ENCODE measurements around the gene NONO.
A peak's percentile ranks its signal among the peaks of the same experiment; 100 is the strongest.
"Not testable (repeated sequence)": the region's sequence is repeated elsewhere in the genome, so short reads cannot be mapped to it uniquely, and the experiment has no call there.

The NONO gene

GRCh38 chrX:71269801-71270395, 13.5 kb upstream of the NONO start:
- Histone ChIP-seq H3K9me3 (no peaks in the 10 kb centered on the region), H3K27ac (no peak overlapping the region), H3K36me3 (no peaks in the 10 kb centered on the region), H3K4me3 (ENCODE audit: low read depth in 1 of 2, low read length in 1 of 2) (no peak overlapping the region), H3K4me1 (ENCODE audit: control insufficient read depth in 1 of 2, insufficient read depth in 1 of 2, low read depth in 1 of 2, low read length in 1 of 2) (no peaks in the 10 kb centered on the region), H3K27me3 (no peaks in the 10 kb centered on the region)
- TF ChIP-seq CTCF (IDR thresholded peaks at IDR 0.05), result no peak

- not testable (repeated sequence) for H3K27me3 ChIP-seq; H3K27ac ChIP-seq; H3K4me1 ChIP-seq (ENCODE audit: control insufficient read depth in 1 of 2, insufficient read depth in 1 of 2, low read depth in 1 of 2, low read length in 1 of 2); H3K4me3 ChIP-seq (ENCODE audit: low read depth in 1 of 2, low read length in 1 of 2); H3K9me3 ChIP-seq; H3K36me3 ChIP-seq
Observed at GRCh38 chrX:71272313-71272712, 11.1 kb upstream of the NONO start.

- not testable (repeated sequence) for H3K27ac ChIP-seq; H3K36me3 ChIP-seq; H3K4me3 ChIP-seq (ENCODE audit: low read depth in 1 of 2, low read length in 1 of 2); H3K27me3 ChIP-seq; H3K9me3 ChIP-seq
- peaks cover 13 to 22% of the 10 kb centered on the region in 2 experiments for H3K4me1 ChIP-seq (ENCODE audit: control insufficient read depth in 1 of 2, insufficient read depth in 1 of 2, low read depth in 1 of 2, low read length in 1 of 2)
Observed at GRCh38 chrX:71281300-71281699, 2.1 kb upstream of the NONO start.

- Histone ChIP-seq H3K27me3 (no peaks in the 10 kb centered on the region), H3K4me3 (ENCODE audit: low read depth in 1 of 2, low read length in 1 of 2) (peak overlapping the region; percentile 69 to 76), H3K36me3 (no peaks in the 10 kb centered on the region), H3K27ac (peak overlapping the region; percentile 90), H3K9me3 (no peaks in the 10 kb centered on the region), H3K4me1 (ENCODE audit: control insufficient read depth in 1 of 2, insufficient read depth in 1 of 2, low read depth in 1 of 2, low read length in 1 of 2) (peaks cover 13 to 22% of the 10 kb centered on the region in 2 experiments)
- TF ChIP-seq CTCF (IDR thresholded peaks at IDR 0.05), result no peak
Observed at GRCh38 chrX:71282514-71283402, 677 bp upstream of the NONO start.

- H3K27me3 ChIP-seq, result no peaks in the 10 kb centered on the region
- H3K27ac ChIP-seq, result no peak overlapping the region
- no peak overlapping the region for H3K4me3 ChIP-seq (ENCODE audit: low read depth in 1 of 2, low read length in 1 of 2)
Observed at GRCh38 chrX:71285929-71286328, 2.5 kb downstream of the NONO start.

GRCh38 chrX:71291381-71291780, 7.9 kb downstream of the NONO start:
- Histone ChIP-seq H3K9me3 (no peaks in the 10 kb centered on the region), H3K27ac (no peak overlapping the region), H3K4me1 (ENCODE audit: control insufficient read depth in 1 of 2, insufficient read depth in 1 of 2, low read depth in 1 of 2, low read length in 1 of 2) (no peaks in the 10 kb centered on the region), H3K36me3 (peaks cover 57% of the 10 kb centered on the region), H3K4me3 (ENCODE audit: low read depth in 1 of 2, low read length in 1 of 2) (no peak overlapping the region), H3K27me3 (no peaks in the 10 kb centered on the region)
- no peak for TF ChIP-seq CTCF (IDR thresholded peaks at IDR 0.05)

More at GRCh38 chrX:71285929-71286328, 2.5 kb downstream of the NONO start:
- Histone ChIP-seq H3K36me3 (peaks cover 5% of the 10 kb centered on the region), H3K4me1 (ENCODE audit: control insufficient read depth in 1 of 2, insufficient read depth in 1 of 2, low read depth in 1 of 2, low read length in 1 of 2) (peaks cover 13 to 22% of the 10 kb centered on the region in 2 experiments), H3K9me3 (no peaks in the 10 kb centered on the region)
- TF ChIP-seq CTCF (IDR thresholded peaks at IDR 0.05), result no peak

Data from neutrophil (primary cell).